ENCODE measurements around the gene A2ML1.
A peak's percentile ranks its signal among the peaks of the same experiment; 100 is the strongest.

Gene A2ML1

DNA sequence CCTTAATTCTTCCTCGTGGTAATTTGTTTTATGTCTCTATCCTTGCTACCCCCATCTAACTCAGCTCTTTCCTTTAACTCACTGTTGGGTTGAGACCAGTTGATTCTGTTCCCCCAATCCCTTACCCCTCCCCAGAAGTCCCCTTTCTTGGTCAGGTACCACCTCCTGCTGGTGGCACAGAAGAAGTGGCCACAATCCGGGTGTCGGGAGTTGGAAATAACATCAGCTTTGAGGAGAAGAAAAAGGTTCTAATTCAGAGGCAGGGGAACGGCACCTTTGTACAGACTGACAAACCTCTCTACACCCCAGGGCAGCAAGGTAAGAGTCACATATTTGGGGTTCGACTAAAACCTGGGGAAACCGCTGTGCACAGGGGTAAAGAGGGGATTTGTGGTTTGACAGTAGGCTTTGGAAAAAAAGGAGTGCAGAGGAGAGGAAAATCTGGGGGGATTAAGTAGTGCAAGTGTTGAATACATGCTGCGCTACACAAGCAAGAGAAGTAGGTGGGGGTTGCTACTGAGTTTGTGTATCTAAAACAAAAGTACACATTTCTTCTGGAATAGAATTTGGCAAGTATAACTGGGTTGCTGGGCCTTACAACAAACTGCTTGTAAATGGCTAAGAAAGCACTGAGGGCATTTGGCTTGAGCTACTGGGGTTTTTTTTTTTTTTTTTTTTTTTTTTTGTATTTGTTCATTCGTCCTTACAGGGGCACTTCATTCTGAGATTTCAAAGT, 1.3 kb downstream of the A2ML1 start:
- no peak for DNase-seq (ENCODE audit: low read depth)
- TF ChIP-seq, protein P1, sequence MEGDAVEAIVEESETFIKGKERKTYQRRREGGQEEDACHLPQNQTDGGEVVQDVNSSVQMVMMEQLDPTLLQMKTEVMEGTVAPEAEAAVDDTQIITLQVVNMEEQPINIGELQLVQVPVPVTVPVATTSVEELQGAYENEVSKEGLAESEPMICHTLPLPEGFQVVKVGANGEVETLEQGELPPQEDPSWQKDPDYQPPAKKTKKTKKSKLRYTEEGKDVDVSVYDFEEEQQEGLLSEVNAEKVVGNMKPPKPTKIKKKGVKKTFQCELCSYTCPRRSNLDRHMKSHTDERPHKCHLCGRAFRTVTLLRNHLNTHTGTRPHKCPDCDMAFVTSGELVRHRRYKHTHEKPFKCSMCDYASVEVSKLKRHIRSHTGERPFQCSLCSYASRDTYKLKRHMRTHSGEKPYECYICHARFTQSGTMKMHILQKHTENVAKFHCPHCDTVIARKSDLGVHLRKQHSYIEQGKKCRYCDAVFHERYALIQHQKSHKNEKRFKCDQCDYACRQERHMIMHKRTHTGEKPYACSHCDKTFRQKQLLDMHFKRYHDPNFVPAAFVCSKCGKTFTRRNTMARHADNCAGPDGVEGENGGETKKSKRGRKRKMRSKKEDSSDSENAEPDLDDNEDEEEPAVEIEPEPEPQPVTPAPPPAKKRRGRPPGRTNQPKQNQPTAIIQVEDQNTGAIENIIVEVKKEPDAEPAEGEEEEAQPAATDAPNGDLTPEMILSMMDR (IDR thresholded peaks at IDR 0.05; ENCODE audit: control insufficient read depth, insufficient read depth, low read depth, low read length, missing control alignments) = peak; percentile 63
- no peak overlapping the region for H3K4me3 ChIP-seq (ENCODE audit: control insufficient read depth, low read depth, low read length)

DNA sequence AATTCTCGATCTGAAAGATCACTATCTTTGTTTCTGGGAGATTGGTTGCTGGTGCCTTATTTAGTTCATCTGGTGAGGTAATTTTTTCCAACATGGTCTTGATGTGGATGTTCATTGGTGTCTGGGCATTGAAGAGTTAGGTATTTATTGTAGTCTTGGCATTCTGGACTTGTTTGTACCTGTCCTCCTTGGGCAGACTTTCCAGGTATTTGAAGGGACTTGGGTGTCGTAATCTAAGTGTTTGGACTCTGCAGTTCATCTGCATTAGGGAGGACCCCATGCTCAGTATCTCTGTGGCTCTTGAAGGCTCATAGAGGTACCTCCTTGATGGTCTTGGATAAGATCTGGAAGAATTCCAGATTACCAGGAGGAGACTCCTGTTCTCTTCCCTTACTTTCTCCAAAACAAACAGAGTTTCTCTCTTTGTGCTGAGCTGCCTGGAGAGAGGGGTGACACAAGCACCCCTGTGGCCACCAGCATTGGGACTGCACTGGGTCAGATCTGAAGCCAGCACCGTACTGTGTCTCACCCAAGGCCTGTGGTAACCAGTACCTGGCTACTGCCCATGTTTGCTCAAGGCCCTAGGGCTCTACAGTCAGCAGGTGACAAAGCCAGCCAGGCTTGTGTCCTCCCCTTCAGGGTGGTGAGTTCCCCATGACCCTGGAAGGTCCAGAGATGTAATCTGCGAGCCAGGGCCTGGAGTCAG, 5.3 kb downstream of the A2ML1 start:
- no peak overlapping the region for H3K4me3 ChIP-seq (ENCODE audit: control insufficient read depth, low read depth, low read length)
- no peak for DNase-seq (ENCODE audit: low read depth)
- TF ChIP-seq, protein P1 (IDR thresholded peaks at IDR 0.05; ENCODE audit: control insufficient read depth, insufficient read depth, low read depth, low read length, missing control alignments) = no peak

DNA sequence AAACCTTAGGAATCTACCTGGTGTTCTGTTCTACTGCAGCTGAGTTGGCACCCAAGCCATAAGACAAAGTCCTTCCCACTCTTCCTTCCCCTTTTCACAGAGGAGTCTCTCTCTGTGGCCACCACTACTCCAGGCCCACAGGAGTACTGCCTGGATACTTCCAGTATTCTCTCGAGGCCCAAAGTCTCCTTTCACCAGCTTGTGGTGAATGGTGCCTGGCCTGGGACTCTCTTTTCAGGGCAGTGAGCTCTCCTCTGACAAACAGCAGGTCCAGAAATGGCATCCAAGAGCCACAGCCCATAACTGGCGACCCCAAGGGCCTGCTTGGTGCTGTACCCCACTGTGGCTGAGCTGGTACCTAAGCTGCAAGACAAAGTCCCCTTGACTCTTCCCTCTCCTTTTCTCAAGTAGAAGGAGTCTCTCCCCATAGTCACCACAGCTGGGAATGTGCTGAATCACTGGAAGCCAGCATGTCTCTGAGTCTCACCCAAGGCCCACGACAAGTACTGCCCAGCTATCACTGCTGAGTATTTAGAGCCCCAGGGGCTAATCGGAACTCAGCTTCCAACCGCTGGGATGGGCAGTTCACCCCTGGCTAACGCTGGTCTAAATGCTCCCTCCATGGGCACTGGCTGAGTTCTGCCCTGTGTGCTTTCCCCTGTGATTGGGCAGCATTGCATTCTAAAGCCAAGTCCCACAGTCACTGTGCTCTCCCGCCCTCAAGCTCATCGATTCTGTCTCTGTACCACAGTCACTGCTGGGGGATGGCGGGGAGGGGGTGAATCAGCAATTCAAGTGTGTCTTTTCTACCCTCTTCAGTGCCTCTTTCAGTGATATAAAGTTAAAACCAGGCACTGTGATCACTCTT, 6.1 kb downstream of the A2ML1 start:
- TF ChIP-seq, protein P1 (IDR thresholded peaks at IDR 0.05; ENCODE audit: control insufficient read depth, insufficient read depth, low read depth, low read length, missing control alignments) = no peak
- no peak for DNase-seq (ENCODE audit: low read depth)
- H3K4me3 ChIP-seq (ENCODE audit: control insufficient read depth, low read depth, low read length) = no peak overlapping the region

DNA sequence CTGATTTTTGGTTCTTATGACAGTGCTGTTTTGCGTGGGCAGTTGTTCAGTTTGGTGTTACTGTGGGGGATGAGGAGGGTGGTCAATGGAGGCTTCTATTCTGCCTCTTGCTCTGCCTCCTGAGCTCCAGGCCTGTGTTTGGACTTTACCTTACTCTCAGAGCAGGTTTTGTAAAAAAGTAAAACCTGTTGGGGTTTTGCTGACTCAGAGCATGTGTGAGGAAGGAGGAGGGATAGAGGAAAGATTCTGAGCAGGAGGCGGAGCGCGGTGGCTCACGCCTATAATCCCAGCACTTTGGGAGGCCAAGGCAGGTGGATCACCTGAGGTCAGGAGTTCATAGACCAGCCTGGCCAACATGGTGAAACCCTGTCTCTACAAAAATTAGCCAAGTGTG, 6.7 kb downstream of the A2ML1 start:
- TF ChIP-seq, protein P1 (IDR thresholded peaks at IDR 0.05; ENCODE audit: control insufficient read depth, insufficient read depth, low read depth, low read length, missing control alignments) = no peak
- DNase-seq (ENCODE audit: low read depth) = no peak
- no peak overlapping the region for H3K4me3 ChIP-seq (ENCODE audit: control insufficient read depth, low read depth, low read length)

DNA sequence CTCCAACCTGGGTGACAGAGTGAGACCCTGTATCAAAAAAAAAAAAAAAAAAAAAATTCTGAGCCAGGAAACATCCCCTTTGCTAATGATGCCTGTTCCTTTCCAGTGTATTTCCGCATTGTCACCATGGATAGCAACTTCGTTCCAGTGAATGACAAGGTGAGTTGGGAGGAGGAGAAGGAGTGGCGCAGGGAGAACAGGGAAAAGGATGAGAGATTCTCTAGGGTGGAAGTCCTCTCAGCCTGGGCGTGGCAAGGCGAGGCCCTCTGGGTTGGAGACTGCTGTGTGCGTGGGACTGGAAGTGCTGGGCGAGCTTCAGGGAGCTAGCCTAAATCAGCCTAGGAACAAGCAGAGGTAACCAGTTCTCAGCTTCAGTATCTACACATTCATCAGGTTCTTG, 7.2 kb downstream of the A2ML1 start:
- no peak overlapping the region for H3K4me3 ChIP-seq (ENCODE audit: control insufficient read depth, low read depth, low read length)
- no peak for DNase-seq (ENCODE audit: low read depth)
- TF ChIP-seq, protein P1 (IDR thresholded peaks at IDR 0.05; ENCODE audit: control insufficient read depth, insufficient read depth, low read depth, low read length, missing control alignments) = no peak

DNA sequence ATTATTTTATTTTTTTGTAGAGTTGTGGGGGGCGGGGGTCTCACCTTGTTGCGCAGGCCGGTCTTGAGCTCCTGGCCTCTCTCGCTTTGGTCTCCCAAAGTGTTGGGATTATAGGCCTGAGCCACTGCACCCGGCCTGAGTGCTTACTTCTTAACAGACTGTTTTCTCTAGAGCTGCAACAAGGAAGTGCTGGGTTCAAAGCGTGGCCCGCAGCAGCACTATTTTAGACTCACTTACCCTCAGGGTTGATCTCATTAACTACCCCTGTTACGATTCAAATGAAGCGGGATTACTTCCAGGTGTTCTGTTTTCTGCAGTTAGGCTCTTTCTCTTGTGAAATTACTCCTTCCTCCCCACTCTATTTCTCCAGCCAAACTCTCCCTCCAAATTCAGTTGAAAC, 8.7 kb downstream of the A2ML1 start:
- no peak for DNase-seq (ENCODE audit: low read depth)

More for the DNA sequence above, 8.7 kb downstream of the A2ML1 start:
- H3K4me3 ChIP-seq (ENCODE audit: control insufficient read depth, low read depth, low read length) = no peak overlapping the region
- TF ChIP-seq, protein P1 (IDR thresholded peaks at IDR 0.05; ENCODE audit: control insufficient read depth, insufficient read depth, low read depth, low read length, missing control alignments) = no peak
